Kidney epithelial cell (primary cell): ENCODE data around the gene LCN9. TPM values are rescaled to one million over a fixed set of nuclear protein-coding genes. Genes with fewer than 3 reads are reported as not detected.

Experiments used
- DNase-seq: peaks from one replicate; pipeline ENCODE4 v3.0.0-alpha.2; 2010; ENCODE audit warnings: low read depth
- H3K27me3 ChIP-seq: 2 replicates; pipeline ENCODE4 v1.6.0; 2011; ENCODE audit warnings: low read length; ENCODE audit not compliant: control insufficient read depth, insufficient read depth
- H3K36me3 ChIP-seq: 2 replicates; pipeline ENCODE4 v1.5.1; 2011; ENCODE audit warnings: low read length; ENCODE audit not compliant: control insufficient read depth, insufficient read depth
- H3K4me3 ChIP-seq: 2 replicates; pipeline ENCODE4 v1.5.1; 2011; ENCODE audit warnings: low read depth, mild to moderate bottlenecking, control low read depth, low read length
- CTCF ChIP-seq: IDR thresholded peaks from 2 replicates; pipeline ENCODE4 v1.5.1; 2011; ENCODE audit warnings: mild to moderate bottlenecking, moderate library complexity, low read length, control low read depth, inconsistent platforms; ENCODE audit not compliant: insufficient read depth, poor library complexity, severe bottlenecking
- total RNA-seq: library from RNA; depleted of rRNA; stranded (reverse); fragments of >200 nt; gene quantifications from 2 replicates; pipeline ENCODE4 v1.2.3, GENCODE V29; 2015

LCN9 gene
- total RNA-seq, 1 donor from 2014 or later, result not detected

DNA sequence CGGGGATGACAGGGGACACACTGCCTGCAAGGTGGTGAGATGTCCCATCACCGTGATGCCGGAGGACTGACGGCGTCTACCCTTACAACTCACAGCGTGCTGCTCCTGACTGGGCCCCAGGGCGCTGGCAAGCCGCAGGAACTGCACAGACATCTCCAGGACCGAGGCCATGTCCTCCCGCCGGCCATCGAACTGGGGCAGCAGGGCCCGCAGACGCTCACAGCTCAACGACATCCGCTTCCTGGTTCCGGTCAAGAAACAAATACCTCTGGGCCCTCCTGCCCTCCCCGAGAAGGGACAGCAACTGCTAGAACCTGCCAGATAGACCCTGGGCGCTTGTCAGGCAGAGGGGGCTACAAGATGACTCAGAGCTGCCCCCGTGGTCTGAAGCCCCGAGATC is 35.1 kb downstream of the LCN9 start:
- DNase-seq, result no peak
- Histone ChIP-seq H3K36me3 (no peaks in the 10 kb centered on the region), H3K27me3 (peaks cover 31% of the 10 kb centered on the region), H3K4me3 (no peak overlapping the region)
- no peak for TF ChIP-seq CTCF

GRCh38 chr9:135698767-135699166 is 35.7 kb downstream of the LCN9 start:
- TF ChIP-seq CTCF, result no peak
- Histone ChIP-seq H3K4me3 (no peak overlapping the region), H3K27me3 (peaks cover 32% of the 10 kb centered on the region), H3K36me3 (no peaks in the 10 kb centered on the region)
- no peak for DNase-seq

DNA sequence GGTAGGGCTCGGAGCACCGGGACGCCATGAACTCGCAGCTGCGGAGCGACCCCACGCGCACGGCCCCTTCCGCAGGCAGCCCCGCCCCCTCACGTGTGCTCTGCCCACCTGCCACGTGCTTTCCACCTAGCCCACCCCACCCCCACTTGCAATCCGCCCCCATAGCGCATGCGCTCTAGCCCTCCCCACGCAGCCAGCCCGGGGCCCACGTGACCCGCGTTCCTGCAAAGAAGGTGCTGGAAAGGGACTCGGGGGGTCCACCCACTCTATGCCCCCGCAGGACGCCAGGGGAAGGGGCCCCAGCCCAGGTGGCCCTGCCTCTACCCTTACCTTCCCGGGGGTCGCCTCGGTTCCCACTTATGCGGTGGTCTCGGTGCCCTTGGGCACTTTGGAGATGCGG is 36.3 kb downstream of the LCN9 start, which contains the start of gene SOHLH1:
Gene SOHLH1, minus strand, starts transcription at position 42 of the 400 bp plus-strand sequence. Its CDS starts 14 bp downstream, at position 28.
- H3K4me3 ChIP-seq, result no peak within 1 kb of the TSS
- H3K27me3 ChIP-seq, result peaks cover 36% of the 10 kb centered on the region
- no peak for TF ChIP-seq CTCF
- DNase-seq, result no peak
- H3K36me3 ChIP-seq, result no peaks in the 10 kb centered on the region

DNA sequence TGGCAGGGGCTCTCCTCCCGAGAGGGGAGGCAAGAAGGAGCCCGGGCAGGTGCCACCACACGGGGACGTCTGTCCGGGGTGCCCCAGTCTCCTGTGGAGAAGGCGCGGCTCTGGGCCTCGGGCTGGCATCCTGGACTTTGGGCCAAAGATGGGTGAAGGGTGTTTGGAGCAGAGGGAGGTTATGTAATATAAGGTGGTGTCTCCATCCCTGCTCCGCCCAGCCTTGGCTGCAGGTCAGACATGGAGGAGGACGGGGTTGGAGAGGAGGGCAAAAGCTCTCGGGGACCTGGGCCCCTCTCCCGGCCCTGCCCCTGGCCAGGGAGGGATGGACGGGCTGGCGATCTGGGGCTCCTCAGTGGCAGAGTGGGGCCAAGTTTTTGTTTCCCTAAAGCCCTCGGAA is 37.4 kb downstream of the LCN9 start:
- DNase-seq, result no peak
- Histone ChIP-seq H3K4me3 (no peak overlapping the region), H3K27me3 (peaks cover 32% of the 10 kb centered on the region), H3K36me3 (no peaks in the 10 kb centered on the region)
- no peak for TF ChIP-seq CTCF

DNA sequence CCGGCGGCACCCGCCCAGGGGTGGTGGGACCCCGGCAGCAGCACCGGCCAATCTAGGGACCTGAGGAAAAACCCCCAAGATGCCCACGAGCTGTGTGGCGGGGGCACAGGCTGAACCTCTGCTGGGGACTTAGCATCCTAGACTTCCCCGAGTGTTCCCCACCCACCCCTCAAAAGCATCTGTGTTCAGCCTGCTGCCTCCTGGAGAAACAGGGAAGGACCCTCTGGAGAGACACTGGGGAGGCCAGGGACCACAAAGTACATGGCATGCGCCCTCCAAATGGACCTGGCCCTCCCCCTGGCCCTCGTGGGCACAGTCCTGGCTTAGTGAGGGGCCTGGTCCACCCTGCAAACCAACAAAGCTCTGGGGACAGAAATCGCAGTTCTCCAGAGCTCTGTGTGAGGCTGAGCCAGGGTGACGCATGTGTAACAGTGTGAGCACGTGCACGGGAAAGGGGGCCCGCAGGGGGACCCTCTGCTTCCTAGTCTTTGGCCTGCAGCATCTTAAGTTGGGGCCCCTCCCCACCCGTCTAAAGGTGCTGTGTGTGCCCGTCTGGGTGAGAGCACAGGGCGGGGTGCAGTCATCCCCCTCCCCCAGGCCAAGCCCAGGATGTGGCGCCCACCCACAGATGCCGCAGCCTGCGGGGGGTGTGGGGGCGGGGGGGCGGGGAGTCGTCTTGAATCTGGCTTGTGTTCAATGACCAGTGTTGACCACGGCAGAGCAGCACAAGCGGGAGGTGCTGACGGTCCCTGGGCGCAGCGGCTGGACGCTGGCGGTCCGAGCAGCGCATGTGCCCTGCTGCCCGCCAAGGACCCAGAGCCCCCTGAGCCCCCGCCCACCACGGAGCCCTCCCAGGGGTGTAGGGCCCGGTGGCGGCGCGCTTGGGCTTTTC is 38.2 kb downstream of the LCN9 start:
- Histone ChIP-seq H3K4me3 (no peak overlapping the region), H3K36me3 (no peaks in the 10 kb centered on the region), H3K27me3 (peaks cover 34% of the 10 kb centered on the region)
- no peak for DNase-seq
- no peak for TF ChIP-seq CTCF
